IPS DF 19.7 (cell line): ENCODE results near the gene TARS1.

Experiments
- DNase-seq: peaks from one replicate; pipeline ENCODE4 v3.0.0-alpha.2; 2013; ENCODE audit warnings: low read depth, low spot score

Gene TARS1

DNA sequence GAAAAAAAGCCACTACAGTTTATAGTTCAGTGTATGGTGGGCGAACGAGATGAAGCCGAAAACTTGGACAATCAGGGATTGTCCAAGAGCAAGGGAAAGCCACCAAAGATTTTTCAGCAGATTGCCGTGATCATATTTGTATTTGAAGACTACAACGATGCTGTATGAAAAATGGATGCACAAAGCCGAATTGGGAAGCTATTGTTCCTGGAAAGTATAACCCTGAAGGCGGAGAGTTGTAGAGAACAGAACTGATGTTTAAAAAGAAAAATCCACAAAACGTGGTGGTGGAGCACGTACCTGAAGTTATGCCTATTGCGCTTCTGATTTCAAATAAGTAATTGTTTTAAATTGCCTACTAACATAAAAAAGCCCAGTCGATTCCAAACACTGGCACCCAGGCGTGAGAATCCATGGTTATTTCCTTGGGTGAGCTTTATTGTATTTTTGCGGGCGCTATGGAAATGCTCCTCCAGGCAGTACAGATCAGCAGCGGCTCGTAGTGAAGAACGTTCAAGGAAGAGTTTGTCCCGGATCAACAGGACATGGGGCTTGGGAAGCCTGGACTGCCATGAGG lies 772 bp upstream of the TARS1 start:
- DNase-seq, result no peak

DNA sequence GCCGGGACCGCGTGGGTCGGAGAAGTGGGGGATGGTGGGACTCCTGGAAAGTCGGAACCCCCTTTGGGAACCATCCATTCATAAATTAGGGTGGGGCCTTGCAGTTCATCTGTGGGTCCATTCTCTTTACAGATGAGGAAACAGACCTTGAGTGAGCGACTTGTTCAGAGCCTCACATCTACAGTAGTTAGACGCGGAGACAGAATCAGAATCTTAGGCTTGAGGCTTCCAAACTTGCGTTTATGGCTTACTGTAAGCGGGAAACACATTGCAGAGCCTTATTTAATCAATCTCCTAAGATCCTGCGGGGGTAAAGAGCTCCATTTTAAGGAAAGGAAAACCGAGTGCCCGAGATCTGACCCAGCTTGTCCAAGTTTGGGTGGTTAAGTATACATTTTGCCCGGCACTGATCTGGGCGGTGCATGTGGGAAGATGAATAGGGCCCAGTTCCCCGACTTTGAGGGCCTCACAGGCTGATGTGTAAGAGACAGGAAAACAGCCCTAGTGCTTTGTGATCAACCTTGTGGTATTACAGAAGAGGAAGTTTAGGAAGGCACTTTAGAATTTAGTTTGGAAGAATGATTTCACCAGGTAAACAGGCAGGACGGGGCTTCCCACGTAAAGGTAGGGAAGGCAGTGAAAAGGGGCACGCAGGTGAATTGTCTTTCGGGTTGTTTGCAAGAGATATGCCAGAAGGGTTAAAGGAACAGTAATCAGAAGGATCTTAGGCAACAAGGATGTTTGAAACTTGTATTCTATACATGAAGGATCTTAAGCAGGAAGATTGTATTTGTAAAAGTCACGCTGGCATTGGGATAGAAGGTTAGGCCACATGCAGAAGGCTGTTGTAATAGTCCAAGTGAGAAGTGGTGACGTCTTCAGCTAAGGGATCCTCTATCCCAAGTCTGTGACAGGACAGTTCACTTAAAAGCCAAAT lies 744 bp downstream of the TARS1 start:
- no peak for DNase-seq

DNA sequence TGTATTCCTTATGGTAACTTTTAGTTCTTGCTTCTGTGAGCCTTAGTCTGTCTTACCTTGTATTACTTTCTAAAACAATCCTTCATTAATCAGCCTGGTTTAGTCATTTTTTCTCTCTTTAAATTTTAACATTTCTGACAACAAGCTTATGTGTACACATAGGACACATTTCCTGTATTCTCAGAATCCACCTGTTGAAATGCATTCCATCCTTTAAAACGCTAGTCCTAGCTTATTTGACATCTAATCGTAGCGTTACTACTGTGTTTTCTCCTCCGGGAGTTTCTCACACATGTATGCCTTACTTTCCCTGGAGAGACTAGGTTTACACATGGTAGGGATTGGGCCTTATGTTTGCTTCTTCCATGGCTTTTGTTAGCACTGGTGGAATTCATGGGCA lies 3.8 kb downstream of the TARS1 start:
- DNase-seq, result no peak

DNA sequence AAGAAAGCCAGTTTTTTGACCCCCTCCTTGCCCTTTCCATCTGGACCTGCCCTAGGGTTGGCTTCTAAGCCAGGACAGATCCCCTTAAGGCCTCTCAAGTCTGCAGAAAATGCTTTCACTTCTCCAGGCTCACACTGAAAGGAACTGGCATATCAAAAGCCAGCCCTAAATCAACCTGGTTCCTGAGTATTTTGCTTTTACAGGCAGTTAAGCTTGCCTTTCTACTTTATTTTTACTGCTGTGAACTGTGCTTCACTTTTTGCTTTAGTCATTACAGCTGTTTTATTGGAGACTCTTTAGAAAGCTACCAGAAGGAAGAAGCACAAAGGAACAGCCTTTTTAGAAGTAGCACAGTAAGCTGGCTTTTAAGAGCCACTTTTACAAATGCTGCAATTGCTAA lies 5.0 kb downstream of the TARS1 start:
- no peak for DNase-seq

DNA sequence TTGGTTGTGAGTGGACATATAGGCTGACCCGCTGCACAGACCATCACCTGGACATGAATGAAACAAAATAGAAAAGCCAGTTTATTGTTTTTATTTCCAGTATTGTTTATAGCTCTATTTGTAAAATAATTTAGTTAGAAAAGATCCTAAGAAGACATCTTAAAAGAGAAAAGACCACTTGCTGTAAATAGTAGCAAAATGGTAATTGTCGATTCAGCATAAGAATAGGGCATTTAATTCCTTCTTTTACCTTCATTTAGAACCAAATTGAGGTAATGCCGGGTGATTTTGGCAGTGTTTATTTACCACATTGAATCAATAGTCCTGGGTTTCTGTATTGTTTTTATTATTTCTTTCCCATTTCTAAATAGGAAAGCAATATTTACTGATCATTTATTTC lies 7.4 kb downstream of the TARS1 start:
- no peak for DNase-seq

DNA sequence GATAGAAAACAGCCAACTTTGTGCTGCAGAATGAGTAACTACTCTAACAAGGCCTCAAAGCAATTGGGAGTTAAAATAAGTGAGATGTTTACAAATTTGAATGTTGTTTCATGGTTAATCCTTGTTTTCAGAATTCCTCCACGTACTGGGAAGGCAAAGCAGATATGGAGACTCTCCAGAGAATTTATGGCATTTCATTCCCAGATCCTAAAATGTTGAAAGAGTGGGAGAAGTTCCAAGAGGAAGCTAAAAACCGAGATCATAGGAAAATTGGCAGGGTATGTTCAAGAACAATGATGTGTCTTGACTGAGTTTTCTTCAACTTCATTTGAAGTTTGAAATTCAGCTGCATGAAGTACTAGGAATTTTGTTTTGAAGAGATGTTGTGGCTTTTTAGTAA lies 16.4 kb downstream of the TARS1 start:
- no peak for DNase-seq

DNA sequence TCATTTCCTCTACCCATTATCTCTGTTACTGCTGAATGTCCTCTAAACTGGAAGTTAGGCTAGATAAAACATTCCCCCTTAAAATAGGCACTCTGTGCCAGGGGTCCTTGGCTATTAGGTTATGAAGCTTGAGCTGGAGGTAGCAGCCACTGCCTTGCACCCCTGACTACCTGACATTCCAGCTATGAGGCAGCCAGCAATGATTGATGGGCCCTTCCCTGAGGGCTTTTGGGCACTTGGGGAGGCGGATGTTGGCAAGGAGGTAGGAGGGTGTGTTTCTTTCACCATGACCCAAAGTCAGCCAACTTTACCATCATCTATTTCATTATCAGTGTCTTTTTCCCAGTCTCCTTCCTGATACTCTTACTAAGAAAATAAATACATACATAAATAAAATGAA lies 17.1 kb downstream of the TARS1 start:
- DNase-seq, result no peak

DNA sequence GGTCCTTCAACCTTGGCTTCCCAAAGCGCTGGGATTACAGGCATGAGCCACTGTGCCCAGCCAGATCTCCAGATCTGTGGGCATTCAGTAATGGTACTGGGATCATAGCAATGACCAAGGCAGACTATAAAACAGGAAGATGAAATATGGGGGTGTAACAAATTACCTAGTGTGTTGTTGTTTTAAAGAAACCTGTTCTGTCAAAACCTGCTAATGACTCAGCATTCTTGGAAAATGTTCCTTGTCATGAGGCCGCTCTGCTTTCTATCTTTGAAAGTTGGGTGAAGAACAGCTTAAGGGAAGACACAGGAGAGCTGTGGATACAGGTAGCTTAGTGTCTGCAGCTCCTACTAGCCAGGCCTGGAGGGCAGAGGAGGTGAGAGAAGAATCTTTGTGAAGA lies 19.4 kb downstream of the TARS1 start:
- no peak for DNase-seq

DNA sequence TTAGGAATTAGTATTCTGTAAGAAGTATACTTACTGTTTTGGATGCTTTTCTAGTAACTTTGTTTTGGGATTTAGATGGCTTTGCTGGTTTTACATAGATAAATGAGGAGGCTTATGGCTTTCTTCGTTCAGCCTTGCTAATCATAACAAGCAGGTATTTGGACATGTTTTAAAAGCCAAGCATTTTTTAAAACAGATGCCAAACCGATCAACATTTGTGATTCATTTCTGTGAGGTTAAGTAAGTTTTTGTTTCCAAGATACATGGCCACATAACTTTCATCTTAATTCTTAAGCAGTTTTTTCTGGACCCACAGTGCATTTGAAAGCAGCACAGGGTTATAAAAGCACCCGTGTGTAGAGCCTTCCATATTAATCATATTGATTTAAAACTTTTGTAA lies 21.7 kb downstream of the TARS1 start:
- DNase-seq, result no peak

DNA sequence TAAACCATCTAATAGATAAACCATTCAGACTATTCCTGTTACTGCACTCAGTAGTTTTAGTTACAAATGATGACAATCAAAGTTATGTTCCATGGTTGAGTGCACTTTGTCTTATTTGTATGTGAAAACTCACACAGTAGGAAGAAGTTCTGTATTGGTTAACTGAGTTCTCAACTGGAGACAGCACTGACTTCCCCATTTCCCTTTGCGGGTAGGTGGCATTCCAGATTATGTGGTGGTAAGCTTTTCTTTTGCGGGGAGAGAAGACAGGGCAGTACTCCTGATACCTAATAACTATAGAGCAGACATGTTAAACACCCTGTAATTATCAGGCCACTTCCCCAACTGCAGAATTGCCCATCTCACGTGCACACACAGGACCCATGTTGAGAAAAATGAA lies 24.4 kb downstream of the TARS1 start:
- DNase-seq, result no peak

DNA sequence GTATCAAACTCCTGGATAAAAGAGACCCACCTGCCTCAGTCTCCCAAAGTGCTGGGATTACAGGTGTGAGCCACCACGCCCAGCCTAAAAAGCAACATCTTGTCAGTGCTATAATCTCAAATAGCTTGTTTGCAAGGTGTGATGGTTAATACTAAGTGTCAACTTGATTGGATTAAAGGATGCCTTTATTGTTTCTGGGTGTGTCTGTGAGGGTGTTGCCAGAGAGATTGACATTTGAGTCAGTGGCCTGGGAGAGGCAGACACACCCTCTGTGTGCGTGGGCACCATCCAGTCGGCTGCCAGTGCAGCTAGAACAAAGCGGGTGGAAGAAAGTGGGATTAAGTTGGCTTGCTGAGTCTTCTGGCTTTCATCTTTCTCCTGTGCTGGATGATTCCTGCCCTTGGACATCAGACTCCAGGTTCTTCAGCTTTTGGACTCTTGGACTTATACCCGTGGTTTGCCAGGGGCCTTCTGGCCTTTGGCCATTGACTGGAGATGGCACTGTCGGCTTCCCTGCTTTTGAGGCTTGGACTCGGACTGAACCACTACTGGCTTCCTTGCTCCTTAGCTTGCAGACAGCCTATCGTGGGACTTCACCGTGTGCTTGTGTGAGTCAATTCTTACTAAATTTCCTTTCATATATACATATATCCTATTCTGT lies 28.1 kb downstream of the TARS1 start:
- no peak for DNase-seq

DNA sequence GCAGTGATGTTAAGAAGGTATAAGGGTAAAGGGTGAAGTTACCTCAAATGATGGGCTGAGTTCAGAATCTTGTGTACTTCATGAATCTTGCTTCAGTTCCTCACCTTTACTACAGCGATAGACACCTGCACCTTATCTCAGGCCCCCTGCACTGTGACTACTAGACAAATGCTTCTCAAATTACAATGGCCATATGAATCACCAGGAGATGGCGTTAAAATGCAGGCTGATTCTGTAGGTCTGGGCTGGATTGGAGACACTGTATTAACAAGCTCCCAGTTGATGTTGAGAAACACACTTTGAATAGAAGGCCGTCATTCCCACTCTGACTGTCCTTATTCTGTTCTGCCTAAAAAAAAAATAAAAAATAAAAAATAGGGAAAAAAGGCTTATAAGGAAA lies 29.8 kb downstream of the TARS1 start:
- peak; percentile 23 for DNase-seq

DNA sequence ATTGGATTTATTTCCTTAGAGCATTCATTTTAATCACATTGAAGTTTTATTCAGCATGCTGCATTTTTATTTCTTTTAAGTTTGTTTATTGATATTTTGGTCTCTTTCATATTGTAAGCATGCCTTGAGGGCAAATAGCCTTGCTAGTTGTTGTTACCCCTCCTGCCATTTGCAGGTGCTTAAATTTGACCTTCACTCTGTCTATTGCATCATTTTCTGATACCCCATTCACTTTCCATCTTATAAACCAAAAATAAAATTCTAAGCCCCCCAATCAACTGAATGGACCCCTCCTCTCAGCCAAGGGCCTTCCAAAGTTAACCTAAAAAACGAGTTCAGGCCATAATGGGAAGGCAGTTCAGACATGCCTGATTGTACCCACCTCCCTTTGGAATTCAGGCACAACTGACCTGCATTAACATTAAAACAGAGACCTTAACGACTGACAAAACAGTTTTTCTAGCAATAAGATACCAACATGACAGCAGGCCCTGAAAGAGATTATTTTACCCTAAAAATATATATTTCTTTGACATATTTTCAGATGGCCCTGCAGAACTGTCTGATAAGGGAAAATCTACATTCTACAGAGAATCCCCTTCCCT lies 32.1 kb downstream of the TARS1 start:
- DNase-seq, result peak; percentile 48

DNA sequence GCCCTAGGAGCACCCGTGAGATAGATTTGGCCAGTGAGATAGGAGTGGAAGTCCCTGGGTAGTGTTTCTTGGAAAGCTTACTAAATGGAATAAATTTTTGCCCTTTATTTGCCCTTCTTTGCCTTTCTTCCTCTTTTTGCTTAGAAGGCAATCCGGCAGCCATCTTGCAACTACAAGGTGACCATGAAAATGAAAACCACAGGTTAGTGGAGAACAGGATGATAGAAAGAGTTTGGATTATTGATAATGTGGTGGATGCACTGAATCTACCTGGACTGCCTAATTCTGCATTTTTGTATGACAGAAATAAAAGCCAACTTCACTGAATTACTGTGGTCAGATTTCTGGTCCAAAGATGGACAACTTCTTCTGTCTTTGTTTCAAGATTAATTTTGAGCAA lies 33.2 kb downstream of the TARS1 start:
- DNase-seq, result no peak

DNA sequence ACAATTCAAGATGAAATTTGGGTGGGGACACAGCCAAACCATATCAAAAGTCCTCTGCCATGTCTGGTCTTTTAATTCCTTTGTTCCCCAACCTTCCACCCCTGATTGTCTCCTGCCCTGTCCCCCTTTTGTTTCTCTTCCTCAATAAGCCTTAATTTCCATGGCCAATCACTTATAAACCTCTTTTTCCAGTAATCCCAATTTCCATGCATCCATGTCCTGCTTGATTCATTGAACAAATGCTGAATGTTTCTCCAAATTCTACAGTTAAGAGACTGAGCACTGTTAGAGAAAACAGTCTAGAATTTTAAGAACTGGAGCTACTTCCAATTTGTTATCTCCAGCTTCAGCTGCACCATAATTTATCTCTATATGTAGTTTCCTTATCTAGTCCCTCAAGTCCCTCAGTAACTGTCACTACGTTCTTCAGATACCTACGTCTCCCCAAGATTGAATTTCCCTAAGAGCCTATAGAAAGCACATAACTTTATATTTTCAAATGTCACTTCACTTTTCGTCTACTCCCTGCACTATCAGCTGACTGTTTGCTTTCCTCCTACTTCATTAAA lies 34.2 kb downstream of the TARS1 start:
- DNase-seq, result no peak

DNA sequence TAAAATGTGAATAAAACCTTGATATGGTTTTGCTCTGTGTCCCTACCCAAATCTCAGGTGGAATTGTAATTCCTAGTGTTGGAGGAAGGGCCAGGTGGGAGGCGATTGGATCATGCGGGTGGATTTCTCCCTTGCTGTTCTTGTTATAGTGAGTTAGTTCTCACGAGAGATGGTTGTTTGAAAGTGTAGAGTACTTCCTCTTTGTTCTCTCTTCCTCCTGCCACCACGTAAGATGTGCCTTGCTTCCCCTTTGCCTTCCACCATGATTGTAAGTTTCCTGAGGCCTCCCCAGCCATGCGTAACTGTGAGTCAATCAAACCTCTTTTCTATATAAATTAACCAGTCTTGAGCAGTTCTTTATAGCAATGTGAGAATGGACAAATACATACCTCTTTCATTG lies 34.9 kb downstream of the TARS1 start:
- no peak for DNase-seq

DNA sequence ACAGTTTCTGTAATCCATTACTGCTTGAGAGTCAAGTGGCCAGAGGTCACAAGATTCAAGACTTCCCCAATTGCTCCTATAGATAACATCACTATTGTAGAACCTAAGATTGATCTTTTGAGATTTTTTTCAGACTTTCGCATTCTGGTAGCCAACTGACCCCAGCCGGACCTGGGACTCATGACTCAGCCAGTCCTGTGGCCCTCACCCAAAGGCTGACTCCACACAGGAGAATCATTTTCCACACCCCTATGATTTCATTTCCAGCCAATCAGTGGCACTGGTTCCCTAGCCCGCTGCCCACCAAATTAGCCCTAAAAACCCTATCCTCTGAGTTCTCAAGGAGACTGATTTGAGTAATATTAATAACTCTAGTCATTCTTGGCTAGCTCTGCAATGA lies 36.2 kb downstream of the TARS1 start:
- no peak for DNase-seq

DNA sequence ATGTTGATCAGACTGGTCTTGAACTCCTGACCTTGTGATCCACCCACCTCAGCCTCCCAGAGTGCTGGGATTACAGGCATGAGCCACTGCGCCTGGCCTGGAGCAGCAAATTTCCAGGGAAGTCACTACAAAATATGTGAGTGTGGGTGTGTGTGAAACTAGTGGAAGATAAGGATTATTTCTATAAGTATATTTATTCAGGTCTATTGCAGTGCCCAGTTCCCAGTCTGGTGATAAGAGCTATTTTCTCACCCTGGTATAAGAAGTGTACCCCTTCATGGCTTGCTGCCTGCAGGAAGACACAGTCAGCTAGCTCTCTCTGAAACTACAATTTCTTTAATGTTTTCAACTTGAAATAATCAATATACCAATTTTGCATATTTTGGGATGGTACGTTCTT lies 37.1 kb downstream of the TARS1 start:
- no peak for DNase-seq

DNA sequence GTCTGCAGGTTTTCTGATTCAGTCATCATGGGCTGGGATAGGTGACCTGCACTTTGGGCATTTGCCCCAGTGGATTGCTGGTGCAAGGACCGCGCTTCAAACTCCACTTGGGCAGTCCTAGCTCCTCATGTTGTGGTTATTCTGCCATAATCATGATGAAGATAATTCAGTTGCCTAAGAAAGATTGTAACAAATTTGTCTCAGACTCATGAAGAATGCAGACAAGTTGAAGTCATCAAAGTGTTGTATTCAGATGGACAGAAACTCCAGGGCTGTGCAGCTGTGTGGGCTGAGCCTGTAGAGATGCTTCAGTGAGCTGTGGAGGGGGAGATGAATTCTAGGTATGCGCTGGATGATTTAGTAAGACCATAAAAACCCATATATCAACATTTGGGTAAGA lies 38.5 kb downstream of the TARS1 start:
- no peak for DNase-seq

DNA sequence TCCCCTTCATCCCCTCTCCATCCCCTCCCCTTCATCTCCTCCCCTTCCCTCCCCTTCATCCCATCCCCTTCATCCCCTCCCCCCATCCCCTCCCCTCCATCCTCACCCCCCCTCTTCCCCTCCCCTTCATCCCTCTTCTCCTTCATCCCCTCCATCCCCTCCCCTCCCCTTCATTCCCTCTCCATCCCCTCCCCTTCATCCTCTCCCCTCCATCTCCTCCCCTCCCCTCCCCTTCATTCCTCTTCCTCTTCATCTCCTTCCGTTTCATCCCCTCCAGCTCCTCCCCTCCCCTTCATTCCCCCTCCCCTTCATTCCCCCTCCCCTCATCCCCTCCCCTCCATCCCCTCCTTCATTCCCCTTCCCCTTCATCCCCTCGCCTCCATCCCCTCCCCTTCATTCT lies 40.1 kb downstream of the TARS1 start:
- no peak for DNase-seq

DNA sequence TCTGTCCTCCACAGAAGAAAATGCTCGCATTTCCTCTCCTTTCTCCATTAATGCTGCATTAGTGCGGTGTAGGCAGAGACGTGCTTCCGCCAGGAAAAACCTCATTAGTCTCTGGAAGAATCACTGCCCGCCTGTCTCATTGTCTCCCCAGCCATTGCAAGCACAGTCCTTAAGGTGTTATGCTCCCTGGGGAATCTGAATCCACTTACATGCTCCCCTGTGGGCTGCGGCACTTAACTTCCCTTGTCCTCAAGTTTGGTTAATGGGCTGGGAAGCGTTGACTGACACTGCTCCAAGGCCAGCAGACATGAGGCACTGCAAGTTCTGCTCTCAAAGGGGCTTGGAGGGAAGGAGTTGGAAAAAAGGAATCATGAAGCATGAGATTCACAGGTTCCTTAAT lies 41.6 kb downstream of the TARS1 start:
- peak; percentile 25 for DNase-seq

DNA sequence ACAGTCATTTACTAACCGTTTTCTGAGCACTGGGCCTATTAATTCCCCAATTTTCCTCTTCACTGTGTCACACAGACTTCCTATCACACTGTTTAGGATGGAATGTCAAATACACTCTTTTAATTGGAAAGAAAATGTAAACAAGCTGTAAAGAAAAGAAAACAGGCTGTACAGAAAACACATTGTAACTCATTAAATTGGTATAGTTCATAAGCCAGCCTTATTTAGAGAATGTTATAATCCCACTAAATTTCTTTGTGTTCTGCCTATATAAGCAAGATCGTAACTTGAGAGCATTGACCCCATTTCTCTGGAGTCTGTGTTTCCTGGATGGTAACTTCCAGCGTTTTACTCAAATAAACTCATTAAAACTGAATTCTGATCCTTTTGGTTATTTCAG lies 46.5 kb downstream of the TARS1 start:
- no peak for DNase-seq
